HG02970 (cell line): Measurements from ENCODE around the gene MRPL2.
"Not testable (repeated sequence)": the region's sequence is repeated elsewhere in the genome, so short reads cannot be mapped to it uniquely, and the experiment has no call there.

Experiments
- ATAC-seq: cut with Tn5 transposase; IDR thresholded peaks from one replicate; pipeline ENCODE4 v1.9.1; 2021; ENCODE audit warnings: mild to moderate bottlenecking, moderate library complexity, moderate number of reproducible peaks; ENCODE audit not compliant: unreplicated experiment, low FRiP score

MRPL2 gene

DNA sequence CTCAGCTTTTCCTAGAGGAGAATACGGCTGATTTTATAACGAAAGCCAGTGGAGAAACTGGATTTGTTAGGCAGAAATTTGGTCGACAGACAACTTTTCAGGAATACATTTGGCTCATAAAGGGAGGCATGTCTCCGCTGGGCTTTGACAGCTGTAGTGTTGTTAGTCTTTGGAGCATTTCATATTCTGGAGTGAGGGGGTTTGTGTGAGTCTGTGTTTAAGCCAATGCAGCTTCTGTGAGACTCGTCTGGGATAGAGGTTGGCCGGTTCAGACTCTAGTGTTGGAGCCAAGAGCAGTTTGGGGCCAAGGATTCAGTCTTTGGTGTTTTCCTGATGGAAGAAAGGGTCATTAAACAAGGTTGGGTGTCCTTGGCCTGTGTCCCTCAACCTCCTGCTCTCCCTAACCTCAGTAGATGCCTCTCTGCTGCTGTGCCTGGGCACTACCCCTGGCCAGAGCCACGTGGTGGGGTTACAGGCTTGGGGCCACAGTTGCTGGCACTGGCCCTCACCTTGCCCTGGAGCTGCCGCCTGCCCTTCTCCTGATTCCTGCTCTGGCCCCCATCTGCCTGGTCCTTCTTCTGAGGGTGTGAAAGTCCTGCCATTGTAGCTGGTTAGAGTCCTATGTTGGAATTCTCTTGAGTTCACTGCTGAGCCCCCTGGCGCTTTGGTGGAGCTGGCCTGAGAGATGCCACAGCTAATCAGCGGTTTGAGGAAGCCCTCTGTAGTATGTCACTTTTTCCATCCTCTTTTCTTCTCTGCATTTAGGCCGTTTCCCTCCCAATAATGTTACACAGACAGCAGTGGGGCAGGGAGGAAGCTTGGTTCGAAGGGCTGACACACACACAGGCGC lies 23.8 kb upstream of the MRPL2 start:
- ATAC-seq = no peak

DNA sequence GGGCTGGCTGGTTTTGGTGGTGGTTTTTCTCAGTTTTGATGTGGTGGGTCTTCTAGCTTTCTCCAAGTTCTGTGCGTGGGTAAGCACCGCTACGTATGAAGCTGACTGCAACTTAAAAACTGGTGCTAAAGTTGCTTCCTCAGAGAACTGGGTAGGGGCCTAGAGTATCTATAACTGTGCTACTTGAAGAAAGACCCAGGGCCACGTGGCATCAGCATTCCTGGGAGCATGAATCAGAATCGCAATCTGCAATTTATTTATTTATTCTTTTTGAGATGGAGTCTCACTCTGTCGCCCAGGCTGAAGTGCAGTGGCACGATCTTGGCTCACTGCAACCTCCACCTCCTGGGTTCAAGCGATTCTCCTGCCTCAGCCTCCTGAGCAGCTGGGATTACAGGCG lies 22.7 kb upstream of the MRPL2 start:
- not testable (repeated sequence) for ATAC-seq

DNA sequence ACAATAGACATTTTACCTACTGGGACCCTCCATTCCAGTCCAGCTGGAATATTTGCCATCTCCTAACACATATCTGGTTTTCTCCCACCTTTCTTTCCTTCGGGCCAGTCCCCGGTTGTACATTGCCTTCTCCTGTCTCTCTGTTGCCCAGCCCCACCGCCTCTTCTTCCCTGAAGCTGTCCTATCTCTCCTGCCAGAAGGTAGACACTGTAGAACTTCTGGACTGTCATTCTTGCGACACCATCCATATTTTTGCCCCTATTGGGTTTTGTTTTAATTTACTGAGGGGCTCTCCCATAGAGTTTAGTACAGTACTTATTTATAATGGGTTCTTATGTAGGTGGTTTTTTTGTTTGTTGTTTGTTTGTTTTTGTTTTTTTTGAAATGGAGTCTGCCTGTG lies 21.8 kb upstream of the MRPL2 start:
- ATAC-seq = no peak

GRCh38 chr6:43078691-43079090 lies 19.5 kb upstream of the MRPL2 start:
- no peak for ATAC-seq

- ATAC-seq = no peak
These were observed 18.8 kb upstream of the MRPL2 start for GRCh38 chr6:43077981-43078511.

DNA sequence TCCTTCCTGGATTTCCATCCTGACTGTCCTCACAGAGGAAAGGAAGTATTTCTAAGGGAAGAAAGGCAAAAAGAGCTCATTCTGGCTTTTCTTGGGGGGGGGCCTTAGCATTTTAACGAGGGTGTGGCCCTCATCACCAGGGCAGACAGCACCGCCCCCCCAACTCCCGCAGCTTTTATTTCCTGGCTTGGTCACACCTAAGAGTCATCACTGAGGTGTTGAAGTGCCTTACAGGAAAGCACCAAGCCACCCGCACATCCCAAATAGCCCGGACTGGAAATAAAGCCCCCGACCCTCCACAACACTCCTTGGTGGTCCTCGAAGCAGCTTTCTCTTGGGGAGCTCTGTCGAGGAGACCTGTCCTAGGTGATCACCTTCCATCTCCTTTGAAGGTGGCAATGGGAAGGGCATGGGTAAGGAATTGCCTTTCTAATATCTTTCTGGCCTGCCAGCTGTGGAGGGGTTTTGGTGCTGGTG lies 18.1 kb upstream of the MRPL2 start:
- ATAC-seq = no peak

DNA sequence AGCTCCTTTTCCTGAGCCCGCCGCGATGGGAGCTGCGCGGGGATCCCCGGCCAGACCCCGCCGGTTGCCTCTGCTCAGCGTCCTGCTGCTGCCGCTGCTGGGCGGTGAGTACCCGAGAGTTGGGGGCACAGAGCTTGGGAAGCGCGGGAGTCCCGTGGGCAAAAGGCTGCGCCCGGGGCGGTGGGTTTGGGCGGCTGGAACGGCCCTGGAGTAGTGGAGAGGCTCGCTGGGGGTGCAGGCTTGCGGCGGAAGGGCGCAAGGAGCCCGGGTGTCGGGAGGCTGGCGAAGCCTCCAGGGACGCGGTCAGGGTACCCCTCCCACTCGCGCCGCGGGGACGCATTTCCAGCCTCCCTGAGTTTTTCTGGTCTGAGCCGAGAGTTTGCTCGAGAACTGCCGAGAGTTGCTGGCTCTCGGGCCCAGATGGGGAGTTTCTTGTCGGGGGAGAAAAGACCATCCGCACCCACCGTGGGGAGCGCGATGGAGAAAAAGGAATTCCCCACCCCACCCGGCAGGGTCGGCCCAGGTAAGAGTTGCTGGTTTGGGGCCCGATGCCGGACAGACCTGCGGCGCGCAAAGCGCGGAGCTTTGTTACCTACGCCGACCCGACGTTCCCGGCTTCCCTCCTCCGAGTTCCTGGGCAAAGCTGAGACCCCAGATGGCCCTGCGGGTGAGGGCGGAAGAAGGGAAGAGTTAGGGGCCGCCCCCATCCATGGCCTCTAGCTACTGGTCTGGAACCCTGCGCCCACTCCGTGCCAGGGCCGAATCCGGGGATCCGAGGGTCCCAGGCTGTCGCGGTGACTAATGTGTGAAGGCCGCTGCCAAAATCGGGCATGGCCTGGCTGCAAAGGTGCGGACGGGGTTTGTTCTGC lies 17.5 kb upstream of the MRPL2 start:
- no peak for ATAC-seq

DNA sequence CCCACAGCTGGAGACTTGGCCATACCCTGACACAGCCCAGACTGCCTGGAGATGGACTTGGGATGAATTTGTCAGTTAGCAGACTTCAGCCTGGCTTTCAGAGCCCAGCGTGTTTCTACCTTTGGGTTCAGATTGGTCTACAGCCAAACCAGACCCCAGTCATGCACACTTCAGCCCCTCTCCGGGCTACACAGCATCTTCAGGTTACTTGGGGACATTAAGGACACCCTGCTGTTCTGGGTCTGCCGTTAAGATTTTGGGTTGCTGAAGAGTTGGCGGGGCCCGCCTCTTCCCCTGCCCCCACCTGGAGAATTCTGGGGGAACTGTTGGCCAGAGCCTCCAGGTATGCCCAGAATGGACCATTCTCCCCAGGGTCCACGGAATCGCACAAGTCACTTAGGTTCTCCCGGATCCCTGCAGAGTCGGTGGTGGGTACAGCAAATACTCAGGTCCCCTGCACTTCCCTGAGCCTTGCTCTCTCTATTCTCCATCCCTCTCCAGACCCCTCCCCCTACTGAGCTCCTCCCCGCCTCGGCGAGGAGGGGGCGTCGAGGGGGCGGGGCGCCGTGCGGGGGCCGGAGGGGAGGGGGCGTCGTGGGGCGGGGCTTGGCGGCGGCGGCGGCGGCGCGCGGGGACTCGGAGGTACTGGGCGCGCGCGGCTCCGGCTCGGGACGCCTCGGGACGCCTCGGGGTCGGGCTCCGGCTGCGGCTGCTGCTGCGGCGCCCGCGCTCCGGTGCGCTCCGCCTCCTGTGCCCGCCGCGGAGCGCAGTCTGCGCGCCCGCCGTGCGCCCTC lies 16.6 kb upstream of the MRPL2 start, which contains the start of gene PTK7:
TSS of gene PTK7 (plus strand) at position 645 of the 794 bp plus-strand sequence. CDS start 175 bp downstream, outside the sequence.
- no peak for ATAC-seq

GRCh38 chr6:43074847-43075669 lies 15.8 kb upstream of the MRPL2 start:
- ATAC-seq = no peak

DNA sequence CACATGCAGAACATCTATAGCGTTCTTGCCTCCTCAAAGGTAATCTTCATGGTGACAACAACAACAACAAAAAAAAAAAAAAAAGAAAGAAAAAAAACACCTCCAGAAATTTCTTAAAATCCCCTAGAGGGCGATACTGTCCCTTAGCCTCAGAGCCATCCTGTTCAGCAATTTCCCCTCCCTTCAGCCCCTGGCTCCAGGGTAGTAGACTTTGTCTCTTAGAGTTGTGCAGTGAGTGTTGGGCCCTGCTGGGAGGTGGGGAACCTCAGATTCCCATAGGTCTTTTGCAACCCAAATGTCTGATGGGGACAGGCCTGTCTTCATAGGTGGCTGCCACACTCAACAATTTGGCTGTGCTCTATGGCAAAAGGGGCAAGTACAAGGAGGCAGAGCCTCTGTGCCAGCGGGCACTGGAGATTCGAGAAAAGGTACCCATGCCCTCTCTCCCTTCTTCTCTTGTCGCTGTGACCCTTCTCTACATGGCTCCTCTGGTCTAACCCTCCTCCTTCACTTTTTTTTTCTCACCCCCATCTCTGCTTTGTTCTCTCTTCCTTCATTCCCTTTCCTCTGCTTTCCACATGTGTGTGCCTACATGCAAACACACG lies 10.9 kb upstream of the MRPL2 start:
- no peak for ATAC-seq

GRCh38 chr6:43062818-43063217 lies 3.6 kb upstream of the MRPL2 start:
- no peak for ATAC-seq

GRCh38 chr6:43061861-43062260 lies 2.6 kb upstream of the MRPL2 start:
- ATAC-seq = no peak

- no peak for ATAC-seq
These were observed 1.8 kb upstream of the MRPL2 start for GRCh38 chr6:43060755-43061633.

- ATAC-seq = no peak
These were observed 960 bp upstream of the MRPL2 start for GRCh38 chr6:43060034-43060754.

DNA sequence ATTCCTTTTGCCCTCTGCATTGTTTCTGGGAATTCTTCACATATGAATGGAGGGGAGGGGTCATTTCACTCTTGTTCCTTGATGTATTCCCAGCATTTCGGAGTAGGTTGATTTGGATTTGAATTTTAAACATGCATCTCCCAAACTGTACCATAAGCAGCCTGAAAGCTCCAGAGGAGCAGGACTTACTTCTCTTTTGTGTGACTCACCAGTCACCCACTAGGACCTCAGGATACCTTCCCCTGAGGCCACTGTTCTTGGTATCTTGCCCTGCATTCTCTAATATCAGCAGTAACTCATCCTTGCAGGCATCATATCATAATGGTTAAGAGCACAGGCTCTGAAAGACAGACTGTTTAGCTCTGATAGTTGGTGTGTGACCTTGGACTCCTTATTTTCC lies 703 bp downstream of the MRPL2 start:
- no peak for ATAC-seq

DNA sequence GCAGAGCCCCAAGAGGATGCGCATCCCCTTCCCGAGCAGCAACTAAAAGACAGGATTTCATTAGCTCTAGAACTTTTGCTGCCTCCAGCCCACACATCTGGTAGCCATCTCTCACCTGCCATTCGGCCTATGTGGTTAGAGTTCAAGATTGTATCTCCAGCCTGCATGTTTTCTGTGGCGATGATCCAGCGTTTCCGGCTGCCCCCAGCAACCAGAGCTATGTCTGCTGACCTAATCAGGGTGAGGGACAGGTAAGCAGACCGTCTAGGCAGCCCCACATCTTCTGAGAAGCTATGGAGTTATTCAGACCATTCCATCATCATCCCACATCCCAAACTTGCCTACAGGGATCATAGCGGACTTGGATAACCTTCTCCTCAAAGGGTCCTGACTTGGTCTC lies 3.3 kb downstream of the MRPL2 start:
- ATAC-seq = no peak

DNA sequence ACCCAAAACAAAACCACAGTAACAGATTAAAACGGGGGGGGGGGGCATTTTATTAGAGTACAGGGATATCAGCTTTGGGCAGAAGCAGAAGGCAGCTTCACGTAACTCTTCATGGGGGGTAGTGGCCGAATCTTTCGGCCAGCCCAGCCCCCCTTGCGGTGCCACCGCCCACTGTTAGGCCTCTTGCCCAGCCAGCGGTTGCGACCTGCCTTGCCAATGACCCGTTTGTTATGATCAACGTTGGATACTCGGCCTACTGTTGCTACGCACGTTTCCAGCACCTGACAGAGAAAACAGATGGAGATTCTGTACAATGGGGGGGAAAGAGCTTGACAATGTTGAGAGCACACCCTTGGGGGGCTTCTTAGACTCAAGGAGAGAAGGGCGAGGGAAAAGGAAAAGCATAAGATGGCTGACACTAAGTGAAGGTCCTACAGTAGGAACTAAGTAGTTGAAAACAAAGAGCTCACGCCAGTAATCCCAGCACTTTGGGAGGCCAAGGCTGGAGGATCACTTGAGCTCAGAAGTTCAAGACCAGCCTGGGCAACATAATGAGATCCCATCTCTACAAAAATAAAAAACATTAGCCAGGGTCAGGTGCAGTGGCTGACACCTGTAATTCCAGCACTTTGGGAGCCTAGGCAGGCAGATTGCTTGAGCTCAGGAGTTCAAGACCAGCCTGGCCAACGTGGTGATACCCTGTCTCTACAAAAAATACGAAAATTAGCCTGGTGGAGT lies 4.9 kb downstream of the MRPL2 start:
- no peak for ATAC-seq
